Fibroblast of skin of left biceps (primary cell): ENCODE data around the gene CFAP97D1.
"Not testable (repeated sequence)": the region's sequence is repeated elsewhere in the genome, so short reads cannot be mapped to it uniquely, and the experiment has no call there.

Experiments used
- DNase-seq, 2 experiments: peaks; one replicate each; pipeline ENCODE4 v3.0.0-alpha.2; 2013; ENCODE audit warnings: low read depth in 2 of 2

Gene CFAP97D1

DNA sequence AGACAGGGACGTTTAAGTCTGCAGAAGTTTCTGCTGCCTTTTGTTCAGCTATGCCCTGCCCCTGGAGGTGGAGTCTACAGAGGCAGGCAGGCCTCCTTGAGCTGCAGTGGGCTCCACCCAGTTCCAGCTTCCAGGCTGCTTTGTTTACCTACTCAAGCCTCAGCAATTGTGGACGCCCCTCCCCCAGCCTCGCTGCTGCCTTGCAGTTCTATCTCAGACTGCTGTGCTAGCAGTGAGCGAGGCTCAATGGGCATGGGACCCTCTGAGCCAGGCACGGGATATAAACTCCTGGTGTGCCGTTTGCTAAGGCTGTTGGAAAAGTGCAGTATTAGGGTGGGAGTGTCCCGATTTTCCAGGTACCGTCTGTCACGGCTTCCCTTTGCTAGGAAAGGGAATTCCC lies 17.8 kb downstream of the CFAP97D1 start:
- DNase-seq = not testable (repeated sequence)

DNA sequence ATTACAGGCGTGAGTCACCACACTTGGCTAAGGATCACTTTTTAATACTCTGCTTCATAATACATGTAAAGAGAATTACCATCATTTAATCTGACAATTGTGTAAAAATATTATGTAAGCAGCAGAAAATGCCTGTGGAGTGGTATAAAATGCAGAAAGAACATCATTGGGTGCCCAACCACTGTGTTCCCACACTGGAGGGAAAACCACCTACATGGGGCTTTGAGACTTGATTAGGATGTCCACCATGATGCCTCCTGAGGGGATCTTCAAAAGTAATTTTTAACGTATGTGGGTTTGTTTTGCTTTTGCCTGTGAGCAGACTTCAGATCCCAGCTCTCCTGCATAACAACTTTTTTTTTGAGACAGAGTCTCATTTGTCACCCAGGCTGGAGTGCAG lies 18.8 kb downstream of the CFAP97D1 start:
- no peak for DNase-seq

- no peak for DNase-seq
Observed at GRCh38 chr17:43800736-43801135, 20.5 kb downstream of the CFAP97D1 start.

- DNase-seq = no peak
Observed at GRCh38 chr17:43801844-43802243, 21.6 kb downstream of the CFAP97D1 start.

GRCh38 chr17:43803758-43804157 lies 23.5 kb downstream of the CFAP97D1 start:
- DNase-seq = no peak

GRCh38 chr17:43805117-43805516 lies 24.9 kb downstream of the CFAP97D1 start:
- DNase-seq = no peak

DNA sequence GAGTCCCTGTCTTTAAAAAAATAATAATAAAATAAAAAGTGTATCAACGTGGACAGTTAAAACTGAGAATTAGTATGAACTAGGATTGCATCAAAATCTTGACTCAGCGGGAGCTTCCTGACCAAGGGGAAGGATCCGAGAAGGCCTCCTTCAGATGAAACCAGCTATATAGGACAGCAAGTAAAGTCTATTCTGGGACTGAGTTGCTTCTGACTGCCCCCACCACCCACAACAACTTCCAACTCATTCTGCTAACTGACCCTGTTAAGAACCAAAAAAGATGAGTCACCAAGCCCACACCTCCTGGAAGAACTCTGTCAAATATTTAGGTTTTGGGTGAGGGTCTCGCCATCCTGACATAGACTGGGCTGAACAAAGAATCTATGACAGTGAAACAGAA lies 27.8 kb downstream of the CFAP97D1 start:
- no peak for DNase-seq

DNA sequence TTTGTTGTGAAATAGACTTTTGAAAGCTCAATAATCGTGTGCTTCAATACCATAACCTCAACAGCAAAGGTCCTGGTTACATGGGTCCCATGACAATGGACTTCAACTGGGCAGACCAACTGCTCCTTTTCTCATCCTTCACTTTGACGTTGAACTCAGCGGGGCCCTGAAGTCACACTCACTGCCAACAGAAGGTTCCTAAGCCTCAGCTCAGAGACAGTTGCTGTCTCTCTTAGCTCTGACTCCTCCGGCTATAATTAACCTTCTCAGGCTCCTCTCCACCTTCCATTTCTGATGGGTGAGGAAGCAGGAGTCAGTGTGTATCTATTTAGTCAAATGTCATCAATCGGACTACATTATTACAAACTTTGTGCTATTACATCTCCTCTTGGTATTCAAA lies 28.9 kb downstream of the CFAP97D1 start:
- DNase-seq = no peak

DNA sequence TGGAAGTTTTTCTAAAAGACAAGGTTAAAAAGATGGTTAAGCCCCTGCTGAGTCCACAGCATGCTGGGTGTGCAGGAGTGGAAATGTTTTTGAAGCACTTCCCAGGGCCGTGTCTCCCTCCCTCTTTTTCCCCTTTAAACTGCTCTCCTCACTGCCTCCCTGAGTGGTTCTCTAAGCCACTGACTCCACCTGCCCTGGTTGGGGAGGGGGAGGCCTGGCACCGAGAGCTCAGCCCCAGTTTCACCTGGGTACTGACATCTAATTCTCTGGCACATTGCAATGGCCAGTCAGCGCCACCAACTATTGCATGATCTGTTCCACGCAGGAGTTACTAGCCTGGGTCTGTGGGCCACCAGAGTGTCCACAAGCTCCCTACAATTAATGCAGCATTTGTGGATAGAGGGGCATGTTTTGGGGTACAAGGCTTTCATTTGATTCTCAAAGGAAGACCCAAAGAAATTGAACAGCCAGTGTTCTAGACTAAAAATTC lies 30.0 kb downstream of the CFAP97D1 start:
- no peak for DNase-seq

GRCh38 chr17:43810823-43811222 lies 30.6 kb downstream of the CFAP97D1 start:
- DNase-seq = no peak

- DNase-seq = no peak
Observed at GRCh38 chr17:43812396-43813265, 32.4 kb downstream of the CFAP97D1 start.

DNA sequence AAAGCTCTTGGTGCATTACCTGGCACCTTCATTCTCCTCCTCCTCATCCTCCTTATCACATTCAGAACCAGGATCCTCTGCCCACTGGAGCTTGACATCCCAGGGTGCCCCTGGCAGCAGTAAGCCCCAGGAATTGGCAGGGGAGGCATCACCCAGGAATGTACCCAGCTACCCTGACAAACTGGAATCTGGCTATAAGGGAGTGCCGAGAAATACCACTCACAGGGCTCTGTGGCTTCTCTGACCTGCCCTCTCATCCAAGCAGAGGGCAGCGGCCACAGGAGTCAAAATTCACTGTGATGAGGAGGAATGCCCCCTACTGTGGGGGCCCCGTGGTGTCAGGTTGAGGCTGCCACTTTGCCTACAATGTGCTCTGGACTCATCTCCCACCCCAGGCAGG lies 33.2 kb downstream of the CFAP97D1 start:
- DNase-seq = no peak

DNA sequence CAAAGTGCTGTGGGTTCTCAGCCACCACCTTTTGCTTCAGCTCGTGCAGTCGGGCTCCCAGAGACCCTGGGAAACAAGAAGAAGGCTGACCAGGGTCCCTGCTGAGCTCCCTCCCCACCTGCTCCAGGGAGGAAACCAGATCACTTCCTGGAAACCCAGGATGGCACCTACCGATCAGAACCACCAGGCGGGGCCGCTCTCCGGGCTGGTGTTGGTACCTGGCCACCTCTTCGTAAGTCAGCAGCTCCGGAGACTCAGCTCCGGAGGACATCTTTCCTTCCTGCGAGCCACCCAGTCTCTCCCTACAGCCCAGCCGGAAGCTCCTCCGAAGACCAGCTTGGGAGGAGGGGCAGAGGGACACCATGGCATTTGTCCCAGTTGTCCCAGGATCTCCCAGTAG lies 33.8 kb downstream of the CFAP97D1 start:
- no peak for DNase-seq

- peak; percentile 24 to 30 for DNase-seq
Observed at GRCh38 chr17:43814714-43815113, 34.5 kb downstream of the CFAP97D1 start.

DNA sequence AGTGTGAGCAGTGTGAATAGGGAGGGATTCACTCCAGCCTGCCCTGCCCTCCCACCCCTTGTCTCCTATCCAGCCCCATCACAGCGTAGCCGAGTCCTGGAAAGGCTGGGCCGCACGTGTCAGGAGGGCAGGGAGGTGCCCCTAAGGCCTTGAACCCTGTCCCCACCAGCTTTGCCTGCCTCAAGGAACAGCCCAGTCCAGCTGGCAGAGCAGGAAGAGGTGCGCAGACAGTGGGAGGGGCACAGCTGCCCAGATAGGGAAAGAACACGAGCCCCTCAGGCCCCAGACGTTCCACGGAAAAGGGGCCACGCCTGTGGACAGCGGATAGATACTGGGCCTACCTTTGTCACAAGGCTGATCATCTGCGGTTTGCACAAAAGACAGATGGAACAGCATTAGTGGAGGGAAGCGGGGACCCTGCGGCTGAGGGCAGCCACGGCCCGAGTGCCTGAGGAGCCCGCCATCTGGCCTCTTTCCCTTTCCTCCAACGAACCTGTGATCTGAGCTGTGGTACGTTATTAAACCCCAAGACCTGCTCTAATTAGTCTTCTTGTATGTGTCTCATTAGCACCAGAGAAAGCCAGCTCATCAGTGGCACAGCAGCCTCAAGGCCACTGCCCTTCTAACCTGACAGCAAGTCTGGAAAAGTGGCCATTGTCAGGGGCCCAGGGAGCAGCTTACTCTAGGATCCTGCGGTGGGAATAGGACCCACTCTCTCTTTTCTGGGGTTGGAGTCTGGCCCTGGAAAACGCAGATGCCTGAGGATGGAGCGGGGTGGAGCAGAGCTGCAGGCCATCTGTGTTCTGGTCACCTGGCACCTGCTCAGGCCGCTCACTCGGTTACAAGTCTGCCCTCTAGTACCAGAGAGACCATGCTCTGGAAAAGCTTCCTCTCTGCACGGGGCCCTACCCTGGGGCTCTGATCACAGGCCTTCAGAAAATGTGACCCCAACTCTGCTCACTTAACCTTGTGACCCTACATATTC lies 36.4 kb downstream of the CFAP97D1 start:
- DNase-seq = no peak

DNA sequence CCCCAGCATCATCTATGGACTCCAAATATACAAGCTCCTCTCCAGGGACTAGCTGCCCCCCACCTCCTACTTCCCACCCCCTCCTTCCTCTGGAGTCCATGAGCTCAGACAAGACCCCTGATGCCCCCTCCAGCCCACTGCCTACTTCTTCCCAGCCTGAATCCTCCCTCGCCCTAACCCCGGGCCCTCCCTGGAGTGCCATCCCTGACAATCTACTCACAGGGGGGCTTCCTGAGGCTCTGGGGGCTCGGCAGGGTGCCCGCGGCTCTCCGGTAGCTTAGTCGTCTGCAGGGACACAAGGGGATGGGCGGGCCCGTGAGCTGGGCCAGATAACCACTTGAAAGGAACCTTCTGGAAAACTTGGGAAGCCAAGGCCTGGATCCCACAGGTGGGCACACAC lies 37.6 kb downstream of the CFAP97D1 start:
- no peak for DNase-seq

DNA sequence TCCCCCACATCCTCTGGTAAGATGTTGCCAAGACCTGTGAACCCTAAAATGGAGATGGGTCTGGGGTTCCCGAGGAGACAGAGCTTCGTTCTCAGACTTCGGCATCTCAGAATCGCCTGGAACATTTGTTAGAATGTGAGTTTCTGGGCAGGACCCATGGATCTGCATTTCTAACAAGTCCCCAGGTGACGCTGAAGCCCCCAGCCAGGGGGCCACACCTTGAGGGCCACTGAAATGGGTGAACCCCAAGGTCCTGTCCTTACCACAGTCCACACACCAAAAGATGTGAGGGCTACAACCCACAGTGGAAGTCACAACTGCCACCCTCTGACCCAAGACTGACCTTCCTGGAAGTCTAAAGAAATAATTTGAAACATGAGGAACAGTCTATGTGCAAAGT lies 38.7 kb downstream of the CFAP97D1 start:
- DNase-seq = no peak

GRCh38 chr17:43820759-43821158 lies 40.5 kb downstream of the CFAP97D1 start:
- no peak for DNase-seq

GRCh38 chr17:43822570-43823190 lies 42.4 kb downstream of the CFAP97D1 start:
- no peak for DNase-seq

DNA sequence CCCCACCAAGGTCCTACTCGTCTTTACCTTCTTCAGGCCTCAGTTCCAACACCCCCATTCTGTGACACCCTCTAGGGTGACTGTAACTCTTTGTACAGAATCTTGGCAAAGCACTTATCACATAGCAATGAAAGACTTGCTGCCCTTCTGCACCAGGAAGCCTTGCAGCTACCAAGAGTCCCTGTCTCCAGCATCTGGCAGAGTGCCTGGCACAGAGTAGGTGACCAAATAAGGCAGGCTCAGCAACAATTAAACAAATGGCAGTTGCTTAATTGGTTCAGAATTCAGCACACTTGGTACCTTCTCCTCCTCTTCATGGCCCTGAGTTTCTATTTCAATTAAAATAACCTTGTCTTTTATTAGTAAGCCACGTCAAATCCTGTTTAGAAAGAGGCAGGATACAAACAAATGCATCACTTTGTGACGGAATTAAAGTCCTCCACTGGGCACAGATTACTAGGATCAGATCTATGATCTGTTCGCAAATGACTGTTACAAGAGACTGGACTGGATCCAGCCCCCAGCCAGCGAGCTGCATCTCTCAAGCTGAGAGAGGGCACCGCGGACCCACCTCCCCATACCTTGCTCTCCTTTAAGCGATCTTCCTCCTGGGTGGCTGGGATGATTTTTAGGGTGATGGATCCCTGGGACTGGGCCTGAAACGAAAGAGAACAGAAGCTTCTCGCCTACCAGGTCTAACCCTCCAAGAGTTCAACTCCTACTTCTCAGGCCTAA lies 43.3 kb downstream of the CFAP97D1 start:
- no peak for DNase-seq

DNA sequence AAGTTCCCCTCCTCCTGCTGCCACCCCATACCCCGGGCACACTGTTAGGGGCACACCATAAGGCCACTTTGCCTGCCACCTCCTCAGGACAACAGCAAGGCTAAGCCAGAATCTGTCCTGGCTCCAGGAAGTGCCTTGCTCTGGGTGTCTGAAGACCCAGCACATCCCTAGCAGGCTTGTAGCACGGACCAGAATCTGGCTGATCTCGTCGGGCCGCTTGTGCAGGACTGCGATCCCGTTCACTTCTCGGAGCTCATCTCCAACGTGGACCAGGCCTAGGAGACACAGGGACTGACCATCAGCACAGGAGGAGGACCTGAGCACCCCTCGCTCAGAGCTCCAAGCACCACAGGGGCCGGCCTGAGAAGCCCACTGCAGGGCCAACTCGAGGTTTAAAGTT lies 45.3 kb downstream of the CFAP97D1 start:
- DNase-seq = no peak
